Memory B cell (primary cell): ENCODE data around the gene GNG13.
"Not testable (repeated sequence)": the region's sequence is repeated elsewhere in the genome, so short reads cannot be mapped to it uniquely, and the experiment has no call there.

ENCODE experiments used
- ATAC-seq: fragments of 150-1000 bp; cut with Tn5 transposase; 2 replicates; pipeline ENCODE4 v1.10.0; 2021; ENCODE audit warnings: low read depth, mild to moderate bottlenecking, moderate library complexity
- DNase-seq, 2 donors: peaks; one replicate each; pipeline ENCODE4 v3.0.0; 2022; ENCODE audit warnings: low spot score in 2 of 2
- H3K27ac Mint-ChIP-seq: one replicate; pipeline ENCODE4 v1.8.0; 2022; ENCODE audit warnings: mild to moderate bottlenecking, moderate library complexity, mixed read lengths
- H3K27me3 Mint-ChIP-seq: one replicate; pipeline ENCODE4 v1.8.0; 2022; ENCODE audit warnings: mixed read lengths
- H3K36me3 Mint-ChIP-seq: one replicate; pipeline ENCODE4 v1.8.0; 2022; ENCODE audit warnings: mild to moderate bottlenecking, mixed read lengths
- H3K4me1 Mint-ChIP-seq: one replicate; pipeline ENCODE4 v1.8.0; 2022; ENCODE audit warnings: mixed read lengths
- H3K4me3 Mint-ChIP-seq: one replicate; pipeline ENCODE4 v1.8.0; 2022; ENCODE audit warnings: mild to moderate bottlenecking, moderate library complexity, mixed read lengths
- H3K9me3 Mint-ChIP-seq: one replicate; pipeline ENCODE4 v1.8.0; 2022; ENCODE audit warnings: mixed read lengths

GNG13 gene

DNA sequence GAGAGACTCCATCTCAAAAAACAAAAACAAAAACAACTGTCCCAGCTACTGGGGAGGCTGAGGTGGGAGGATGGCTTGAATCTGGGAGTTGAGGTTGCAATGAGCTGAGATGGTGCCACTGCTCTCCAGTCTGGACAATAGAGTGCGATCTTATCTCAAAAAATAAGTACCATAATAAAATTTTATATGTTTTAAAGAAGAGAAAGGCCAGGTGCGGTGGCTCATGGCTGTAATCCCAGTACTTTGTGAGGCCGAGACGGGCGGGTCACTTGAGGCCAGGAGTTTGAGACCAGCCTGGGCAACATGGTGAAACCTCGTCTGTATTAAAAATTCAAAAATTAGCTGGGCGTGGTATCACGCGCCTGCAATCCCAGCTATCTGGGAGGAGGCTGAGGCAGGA, 23.7 kb downstream of the GNG13 start:
- Mint-ChIP-seq H3K4me3 (no peak overlapping the region), H3K27me3 (peaks cover 12% of the 10 kb centered on the region), H3K36me3 (no peaks in the 10 kb centered on the region), H3K4me1 (no peaks in the 10 kb centered on the region), H3K27ac (no peak overlapping the region), H3K9me3 (no peaks in the 10 kb centered on the region)
- no peak for DNase-seq
- ATAC-seq: no peak

DNA sequence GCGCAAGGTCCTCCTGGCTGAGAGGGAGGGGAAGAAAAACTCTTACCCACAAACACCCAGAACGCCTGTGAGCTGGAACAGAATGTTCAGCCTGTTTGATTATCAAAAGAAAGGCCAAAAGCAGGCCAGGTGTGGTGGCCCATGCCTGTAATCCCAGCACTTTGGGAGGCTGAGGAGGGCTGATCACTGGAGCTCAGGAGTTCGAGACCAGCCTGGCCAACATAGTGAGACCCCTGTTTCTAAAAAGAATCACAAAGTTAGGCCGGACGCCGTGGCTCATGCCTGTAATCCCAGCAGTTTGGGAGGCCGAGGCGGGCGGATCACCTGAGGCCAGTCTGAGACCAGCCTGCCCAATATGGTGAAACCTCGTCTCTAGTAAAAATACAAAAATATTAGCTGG, 24.2 kb downstream of the GNG13 start:
- not testable (repeated sequence) for H3K9me3 Mint-ChIP-seq, H3K36me3 Mint-ChIP-seq, H3K27me3 Mint-ChIP-seq, H3K4me1 Mint-ChIP-seq, H3K4me3 Mint-ChIP-seq, DNase-seq, H3K27ac Mint-ChIP-seq, ATAC-seq

DNA sequence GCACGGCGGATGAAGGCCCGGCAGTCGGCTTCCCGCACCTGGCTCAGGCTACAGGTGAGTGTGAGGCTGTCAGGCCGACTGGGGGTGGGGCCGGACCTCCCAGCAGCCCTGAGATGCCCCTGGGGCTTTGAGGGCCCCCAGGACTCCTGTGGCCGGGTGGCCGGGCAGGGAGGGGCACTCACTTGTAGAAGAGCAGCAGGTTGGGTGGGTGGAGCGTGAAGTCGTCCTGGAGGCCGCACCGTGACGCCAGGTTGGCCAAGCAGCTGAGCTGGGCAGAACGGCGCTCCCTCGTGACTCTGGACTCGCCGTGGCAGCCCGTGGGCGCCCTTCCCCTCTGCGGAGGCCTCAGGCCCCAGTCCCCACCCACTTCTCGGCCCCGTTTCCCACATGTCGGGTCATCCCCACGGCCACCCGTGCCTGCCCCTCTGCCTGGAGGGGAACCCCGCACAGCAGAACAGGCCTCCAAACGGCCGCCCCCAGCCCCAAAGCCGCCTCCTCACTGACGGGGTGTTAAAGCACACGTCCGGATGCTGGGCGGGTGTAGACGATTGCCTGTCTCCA, 25.2 kb downstream of the GNG13 start:
- Mint-ChIP-seq H3K4me1 (no peaks in the 10 kb centered on the region), H3K27me3 (peaks cover 4% of the 10 kb centered on the region), H3K27ac (no peak overlapping the region), H3K9me3 (no peaks in the 10 kb centered on the region), H3K4me3 (no peak overlapping the region), H3K36me3 (no peaks in the 10 kb centered on the region)
- no peak for DNase-seq
- no peak for ATAC-seq

DNA sequence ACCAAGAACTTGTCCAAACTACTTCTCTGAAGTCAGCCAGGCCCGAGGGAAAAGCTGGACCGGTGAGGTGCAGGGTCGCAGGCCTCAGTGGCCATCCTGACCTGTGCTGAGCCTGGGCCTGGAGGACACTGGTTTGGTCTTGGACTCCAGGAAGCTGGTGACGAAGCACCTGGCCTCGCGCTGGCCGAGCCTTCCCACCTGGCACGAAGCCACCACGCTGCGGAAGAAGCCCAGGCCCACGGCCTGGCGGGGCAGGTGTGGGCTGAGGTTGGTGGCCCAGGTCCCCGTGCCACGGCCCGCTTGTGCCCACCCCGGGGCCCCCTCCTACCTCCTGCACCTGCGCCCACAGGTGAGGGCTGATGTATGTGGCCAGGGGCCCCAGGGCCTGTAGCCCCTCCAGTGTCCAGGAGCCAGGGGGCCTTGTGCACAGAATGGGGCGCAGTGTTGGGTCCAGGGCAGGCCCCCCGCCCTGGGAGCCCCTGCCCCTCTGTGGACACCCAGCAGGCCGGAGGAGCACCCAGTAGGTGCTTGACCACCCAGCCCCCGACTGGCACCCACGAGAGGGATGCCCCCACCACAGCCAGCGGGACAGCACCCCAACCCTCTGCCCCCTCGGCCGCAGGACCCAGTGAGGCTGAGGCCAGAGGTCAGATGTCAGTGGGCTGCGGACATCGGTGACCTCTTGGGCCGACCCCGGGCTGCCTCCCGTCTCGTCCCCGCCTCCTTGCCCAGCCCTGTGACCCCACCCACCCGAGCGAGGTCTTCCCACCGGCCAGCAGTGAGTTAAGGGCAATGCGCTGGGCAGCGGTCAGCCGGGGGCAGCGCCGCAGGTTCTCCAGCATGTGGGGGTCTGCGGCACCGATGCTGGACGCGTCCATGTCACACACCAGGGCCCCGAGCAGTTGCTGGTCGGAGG, 26.2 kb downstream of the GNG13 start:
- no peaks in the 10 kb centered on the region for H3K4me1 Mint-ChIP-seq
- DNase-seq (no peak), ATAC-seq (no peak)
- H3K4me3 Mint-ChIP-seq: no peak overlapping the region
- H3K27ac Mint-ChIP-seq: no peak overlapping the region
- H3K9me3 Mint-ChIP-seq: no peaks in the 10 kb centered on the region
- peaks cover 4% of the 10 kb centered on the region for H3K27me3 Mint-ChIP-seq
- H3K36me3 Mint-ChIP-seq: no peaks in the 10 kb centered on the region

DNA sequence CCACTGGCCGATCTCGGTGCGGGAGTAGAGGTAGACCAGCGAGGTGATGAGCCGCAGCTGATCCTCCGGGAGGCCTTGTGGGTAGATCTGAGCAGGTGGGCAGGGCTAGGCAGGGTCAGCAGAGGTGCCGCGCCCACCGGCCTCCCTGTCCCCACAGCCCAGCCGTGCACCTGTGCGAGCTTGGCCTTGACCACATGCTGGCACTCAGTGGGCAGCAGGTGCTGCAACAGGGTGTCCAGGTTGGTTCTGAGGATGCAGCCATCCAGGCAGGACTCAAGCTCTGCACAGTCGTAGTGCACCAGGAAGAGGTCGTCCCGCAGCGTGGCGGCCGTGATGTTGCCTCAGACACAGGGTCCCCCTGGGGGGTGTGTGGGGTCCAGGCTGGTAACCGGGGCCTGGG, 27.6 kb downstream of the GNG13 start:
- no peaks in the 10 kb centered on the region for H3K36me3 Mint-ChIP-seq
- no peak overlapping the region for H3K27ac Mint-ChIP-seq
- no peaks in the 10 kb centered on the region for H3K4me1 Mint-ChIP-seq
- DNase-seq (no peak), ATAC-seq (no peak)
- peaks cover 4% of the 10 kb centered on the region for H3K27me3 Mint-ChIP-seq
- H3K9me3 Mint-ChIP-seq: no peaks in the 10 kb centered on the region
- H3K4me3 Mint-ChIP-seq: no peak overlapping the region

DNA sequence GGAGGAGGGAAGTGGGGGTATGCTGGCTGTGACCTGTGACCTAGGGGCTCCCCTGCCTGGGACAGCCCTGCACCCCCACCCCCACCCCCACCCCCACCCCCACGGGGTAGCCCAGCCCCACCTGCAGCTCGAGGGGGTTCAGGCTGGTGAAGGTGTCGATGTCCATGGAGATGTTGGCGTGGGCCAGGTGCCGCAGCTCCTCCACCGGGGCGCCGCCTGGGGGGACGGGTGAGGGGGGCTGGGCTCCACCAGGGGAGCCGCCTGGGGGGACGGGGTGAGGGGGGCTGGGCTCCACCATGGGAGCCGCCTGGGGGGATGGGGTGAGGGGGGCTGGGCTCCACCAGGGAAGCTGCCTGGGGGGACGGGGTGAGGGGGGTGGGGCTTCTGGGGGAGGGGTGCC, 30.1 kb downstream of the GNG13 start:
- ATAC-seq (no peak), DNase-seq (no peak)
- Mint-ChIP-seq H3K27me3 (peaks cover 3% of the 10 kb centered on the region), H3K4me3 (no peak overlapping the region), H3K27ac (no peak overlapping the region), H3K4me1 (no peaks in the 10 kb centered on the region), H3K36me3 (no peaks in the 10 kb centered on the region), H3K9me3 (no peaks in the 10 kb centered on the region)

DNA sequence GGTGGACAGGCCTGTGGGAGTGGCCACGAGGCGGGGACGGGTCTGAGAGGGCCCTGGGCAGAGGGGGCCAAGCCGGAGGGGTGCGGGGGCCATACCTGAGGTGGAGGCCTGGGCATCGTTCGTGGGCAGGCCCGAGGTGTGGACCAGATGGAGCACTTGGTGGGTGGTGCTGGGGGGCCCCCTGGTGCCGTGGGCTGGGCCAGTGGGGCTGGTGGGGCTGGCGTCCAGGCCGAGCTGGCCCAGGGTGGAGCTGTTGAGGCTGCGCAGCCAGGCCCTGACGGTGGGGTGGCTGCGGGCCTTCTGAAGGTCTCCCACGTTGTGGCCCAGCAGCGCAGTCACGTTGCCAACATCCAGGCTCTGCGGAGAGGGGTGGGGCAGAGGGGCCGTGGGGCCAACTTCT, 30.6 kb downstream of the GNG13 start:
- Mint-ChIP-seq H3K27me3 (peaks cover 3% of the 10 kb centered on the region), H3K9me3 (no peaks in the 10 kb centered on the region), H3K27ac (no peak overlapping the region), H3K36me3 (no peaks in the 10 kb centered on the region), H3K4me3 (no peak overlapping the region), H3K4me1 (no peaks in the 10 kb centered on the region)
- DNase-seq (no peak), ATAC-seq (no peak)

DNA sequence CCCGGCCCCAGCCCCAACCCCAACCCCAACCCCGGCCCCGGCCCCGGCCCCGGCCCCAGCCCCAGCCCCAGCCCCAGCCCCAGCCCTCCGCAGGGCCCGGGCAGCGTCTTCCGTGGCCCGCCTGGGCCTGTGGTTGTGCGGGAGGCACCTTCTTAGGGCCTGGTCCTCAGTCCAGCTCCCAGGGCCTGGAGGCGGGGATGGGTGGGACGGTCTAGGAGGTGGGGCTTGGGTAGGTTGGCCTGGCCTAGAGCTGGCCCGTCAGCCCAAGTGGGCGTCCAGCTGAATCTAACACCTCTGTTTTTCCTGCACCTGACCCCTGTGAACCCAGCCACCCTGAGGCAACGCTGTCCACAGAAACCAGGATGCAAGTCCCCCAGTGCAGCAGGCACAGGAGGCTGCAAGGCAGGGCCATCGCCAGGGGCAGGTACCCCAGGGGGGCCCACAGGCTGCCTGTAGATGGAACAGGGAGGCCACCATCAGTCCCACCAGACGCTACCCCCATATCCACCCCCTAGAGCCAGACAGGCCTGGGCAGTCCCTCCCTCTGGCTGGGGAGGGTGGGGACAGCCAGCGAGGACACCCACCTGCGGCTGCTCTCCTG, 31.2 kb downstream of the GNG13 start:
- no peaks in the 10 kb centered on the region for H3K4me1 Mint-ChIP-seq
- H3K9me3 Mint-ChIP-seq: no peaks in the 10 kb centered on the region
- DNase-seq (no peak), ATAC-seq (no peak)
- no peak overlapping the region for H3K4me3 Mint-ChIP-seq
- H3K36me3 Mint-ChIP-seq: no peaks in the 10 kb centered on the region
- H3K27ac Mint-ChIP-seq: no peak overlapping the region
- peaks cover 3% of the 10 kb centered on the region for H3K27me3 Mint-ChIP-seq

DNA sequence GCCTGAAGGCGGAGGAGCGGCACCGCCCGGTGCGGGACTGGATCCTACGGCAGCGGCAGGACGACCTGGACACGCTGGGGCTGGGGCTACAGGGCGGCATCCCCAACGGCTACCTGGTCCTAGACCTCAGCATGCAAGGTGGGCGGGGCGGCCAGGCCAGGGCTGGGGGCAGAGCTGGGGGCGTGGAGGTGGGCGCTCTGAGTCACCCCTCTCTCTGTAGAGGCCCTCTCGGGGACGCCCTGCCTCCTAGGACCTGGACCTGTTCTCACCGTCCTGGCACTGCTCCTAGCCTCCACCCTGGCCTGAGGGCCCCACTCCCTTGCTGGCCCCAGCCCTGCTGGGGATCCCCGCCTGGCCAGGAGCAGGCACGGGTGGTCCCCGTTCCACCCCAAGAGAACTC, 32.1 kb downstream of the GNG13 start:
- no peak for DNase-seq
- H3K27me3 Mint-ChIP-seq: peaks cover 6% of the 10 kb centered on the region

DNA sequence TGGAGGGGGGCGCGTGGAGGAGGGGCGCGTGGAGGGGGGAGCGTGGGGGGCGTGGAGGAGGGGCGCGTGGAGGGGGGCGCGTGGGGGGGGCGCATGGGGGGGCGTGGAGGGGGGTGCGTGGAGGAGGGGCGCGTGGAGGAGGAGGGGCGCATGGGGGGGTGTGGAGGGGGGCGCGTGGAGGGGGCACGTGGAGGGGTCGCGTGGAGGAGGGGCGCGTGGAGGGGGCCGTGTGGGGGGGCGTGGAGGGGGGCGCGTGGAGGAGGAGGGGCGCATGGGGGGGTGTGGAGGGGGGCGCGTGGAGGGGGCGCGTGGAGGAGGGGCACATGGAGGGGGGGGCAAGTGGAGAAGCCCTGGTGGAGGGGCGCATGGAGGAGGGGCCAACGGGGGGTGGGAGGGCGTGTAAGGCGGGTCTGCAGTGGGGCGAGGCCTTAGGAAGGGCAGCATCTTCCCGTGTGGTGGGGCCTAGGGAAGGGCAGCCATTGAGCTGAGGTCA, 32.7 kb downstream of the GNG13 start:
- Mint-ChIP-seq H3K9me3 (no peaks in the 10 kb centered on the region), H3K36me3 (no peaks in the 10 kb centered on the region), H3K27ac (no peak overlapping the region), H3K27me3 (peaks cover 6% of the 10 kb centered on the region), H3K4me3 (no peak overlapping the region), H3K4me1 (no peaks in the 10 kb centered on the region)
- DNase-seq: no peak
- ATAC-seq: no peak

More for the DNA sequence above, 32.1 kb downstream of the GNG13 start:
- Mint-ChIP-seq H3K27ac (no peak overlapping the region), H3K4me3 (no peak overlapping the region), H3K4me1 (no peaks in the 10 kb centered on the region), H3K9me3 (no peaks in the 10 kb centered on the region), H3K36me3 (no peaks in the 10 kb centered on the region)
- ATAC-seq: no peak

DNA sequence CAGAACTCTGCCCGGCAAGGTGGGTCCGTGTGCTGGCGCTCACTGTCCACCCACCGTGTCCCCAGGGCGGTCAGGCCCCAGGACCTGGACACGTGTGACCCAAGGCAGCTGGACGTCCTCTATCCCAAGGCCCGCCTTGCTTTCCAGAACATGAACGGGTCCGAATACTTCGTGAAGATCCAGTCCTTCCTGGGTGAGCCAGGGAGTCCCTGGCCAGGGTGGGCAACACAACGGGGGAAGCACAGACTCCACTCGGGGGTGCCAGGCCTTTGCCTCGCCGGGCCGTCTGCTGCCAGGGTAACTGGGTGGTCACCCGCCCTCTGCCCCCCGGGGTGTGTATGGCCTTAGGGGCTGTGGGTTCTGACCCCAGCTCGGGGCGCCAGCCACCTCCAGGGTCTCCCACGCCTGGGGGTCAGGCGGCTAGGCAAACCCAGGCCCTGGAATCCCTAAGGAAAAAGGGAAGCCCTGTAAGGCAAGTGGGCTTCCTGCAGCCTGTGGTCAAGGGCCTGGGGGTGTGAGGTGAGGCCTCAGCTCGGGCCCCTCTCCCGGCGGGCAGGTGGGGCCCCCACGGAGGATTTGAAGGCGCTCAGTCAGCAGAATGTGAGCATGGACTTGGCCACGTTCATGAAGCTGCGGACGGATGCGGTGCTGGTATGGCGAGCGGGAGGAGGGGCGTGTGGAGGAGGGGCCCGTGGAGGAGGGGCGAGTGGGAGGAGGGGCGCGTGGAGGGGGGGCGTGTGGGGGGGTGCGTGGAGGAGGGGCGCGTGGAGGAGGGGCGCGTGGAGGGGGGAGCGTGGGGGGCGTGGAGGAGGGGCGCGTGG, 33.5 kb downstream of the GNG13 start:
- no peak overlapping the region for H3K27ac Mint-ChIP-seq
- DNase-seq (no peak), ATAC-seq (no peak)
- no peaks in the 10 kb centered on the region for H3K4me1 Mint-ChIP-seq
- no peaks in the 10 kb centered on the region for H3K36me3 Mint-ChIP-seq
- H3K9me3 Mint-ChIP-seq: no peaks in the 10 kb centered on the region
- no peak overlapping the region for H3K4me3 Mint-ChIP-seq
- H3K27me3 Mint-ChIP-seq: peaks cover 9% of the 10 kb centered on the region

DNA sequence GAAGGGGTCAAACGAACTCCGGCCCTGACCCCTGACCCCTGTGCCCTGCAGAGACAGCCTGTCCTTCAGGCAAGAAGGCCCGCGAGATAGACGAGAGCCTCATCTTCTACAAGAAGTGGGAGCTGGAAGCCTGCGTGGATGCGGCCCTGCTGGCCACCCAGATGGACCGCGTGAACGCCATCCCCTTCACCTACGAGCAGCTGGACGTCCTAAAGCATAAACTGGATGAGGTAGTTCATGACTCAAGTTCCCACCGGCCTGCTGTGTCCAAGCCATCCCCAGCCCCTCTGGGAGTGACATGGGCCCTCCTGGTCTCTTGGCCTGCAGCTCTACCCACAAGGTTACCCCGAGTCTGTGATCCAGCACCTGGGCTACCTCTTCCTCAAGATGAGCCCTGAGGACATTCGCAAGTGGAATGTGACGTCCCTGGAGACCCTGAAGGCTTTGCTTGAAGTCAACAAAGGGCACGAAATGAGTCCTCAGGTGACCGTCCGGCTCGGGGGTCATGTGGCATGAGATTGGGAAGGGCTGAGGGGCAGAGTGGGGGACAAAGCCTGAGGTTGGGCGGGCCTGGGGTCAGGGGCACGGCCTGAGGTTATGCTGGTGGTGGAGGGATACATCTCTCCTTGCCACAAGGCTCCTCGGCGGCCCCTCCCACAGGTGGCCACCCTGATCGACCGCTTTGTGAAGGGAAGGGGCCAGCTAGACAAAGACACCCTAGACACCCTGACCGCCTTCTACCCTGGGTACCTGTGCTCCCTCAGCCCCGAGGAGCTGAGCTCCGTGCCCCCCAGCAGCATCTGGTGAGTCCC, 34.3 kb downstream of the GNG13 start:
- no peaks in the 10 kb centered on the region for H3K36me3 Mint-ChIP-seq
- H3K4me3 Mint-ChIP-seq: no peak overlapping the region
- ATAC-seq: no peak
- H3K4me1 Mint-ChIP-seq: no peaks in the 10 kb centered on the region
- H3K27me3 Mint-ChIP-seq: peaks cover 9% of the 10 kb centered on the region
- no peaks in the 10 kb centered on the region for H3K9me3 Mint-ChIP-seq
- DNase-seq: no peak
- H3K27ac Mint-ChIP-seq: no peak overlapping the region

DNA sequence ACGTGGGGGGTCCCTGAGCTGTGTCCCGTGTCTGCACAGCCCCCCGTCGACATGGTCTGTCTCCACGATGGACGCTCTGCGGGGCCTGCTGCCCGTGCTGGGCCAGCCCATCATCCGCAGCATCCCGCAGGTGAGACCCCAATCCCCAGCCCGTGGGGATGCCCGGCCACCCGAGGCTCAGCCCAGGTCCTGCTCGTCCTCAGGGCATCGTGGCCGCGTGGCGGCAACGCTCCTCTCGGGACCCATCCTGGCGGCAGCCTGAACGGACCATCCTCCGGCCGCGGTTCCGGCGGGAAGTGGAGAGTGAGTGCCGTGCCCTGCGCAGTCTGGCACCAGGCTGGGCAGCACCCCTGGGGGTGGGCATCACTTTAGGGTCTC, 35.1 kb downstream of the GNG13 start:
- Mint-ChIP-seq H3K36me3 (no peaks in the 10 kb centered on the region), H3K27ac (no peak overlapping the region), H3K4me3 (no peak overlapping the region), H3K27me3 (peaks cover 11% of the 10 kb centered on the region), H3K9me3 (no peaks in the 10 kb centered on the region), H3K4me1 (no peaks in the 10 kb centered on the region)
- ATAC-seq (no peak), DNase-seq (no peak)
